ENCODE measurements around the gene KLB.

- TF ChIP-seq CTCF (IDR thresholded peaks at IDR 0.05), result no peak
- no peak for TF ChIP-seq POLR2A (IDR thresholded peaks at IDR 0.05)
Measured at GRCh38 chr4:39495446-39496213, 88.9 kb downstream of the KLB start.

Measured in Peyer's patch (tissue), 4 donors.